HepG2 (cell line): ENCODE measurements around the gene FOXA1. TPM values are rescaled to one million over a fixed set of nuclear protein-coding genes. Genes with fewer than 3 reads are reported as not detected.

ENCODE experiments used
- BORCS8-MEF2B ChIP-seq: sonication (generic); formaldehyde crosslinking; IDR thresholded peaks from 2 replicates; pipeline ENCODE4 v1.8.0; 2022; ENCODE audit warnings: mild to moderate bottlenecking, missing genetic modification reagents
- CENPT ChIP-seq: sonication (generic); formaldehyde crosslinking; IDR thresholded peaks from 2 replicates; pipeline ENCODE4 v1.8.0; 2022; ENCODE audit warnings: low read depth, mild to moderate bottlenecking, moderate library complexity, missing genetic modification reagents
- HDAC1 ChIP-seq: sonication (generic); formaldehyde crosslinking; IDR thresholded peaks from 2 replicates; pipeline ENCODE4 v1.5.1; 2020; ENCODE audit warnings: mild to moderate bottlenecking, missing genetic modification reagents
- HDAC2 ChIP-seq: sonication (generic); formaldehyde crosslinking; IDR thresholded peaks from 2 replicates; pipeline ENCODE4 v1.4.0; 2020; ENCODE audit warnings: missing genetic modification reagents
- HHEX ChIP-seq: IDR thresholded peaks from 2 replicates; pipeline ENCODE4 v1.6.1; 2016; ENCODE audit warnings: control low read depth
- JUN ChIP-seq: sonication (generic); formaldehyde crosslinking; IDR thresholded peaks from 2 replicates; pipeline ENCODE4 v1.4.0; 2020; ENCODE audit warnings: mild to moderate bottlenecking, missing genetic modification reagents
- POLR2AphosphoS5 ChIP-seq: IDR thresholded peaks from 2 replicates; pipeline ENCODE4 v1.6.1; 2012; ENCODE audit warnings: low read depth, low read length
- SCMH1 ChIP-seq: sonication (generic); formaldehyde crosslinking; IDR thresholded peaks from 2 replicates; pipeline ENCODE4 v1.9.0; 2021; ENCODE audit warnings: missing genetic modification reagents, mild to moderate bottlenecking, borderline replicate concordance
- SIX1 ChIP-seq: sonication (generic); formaldehyde crosslinking; IDR thresholded peaks from 2 replicates; pipeline ENCODE4 v1.4.0; 2020; ENCODE audit warnings: missing genetic modification reagents, borderline replicate concordance
- TMF1 ChIP-seq: sonication (generic); formaldehyde crosslinking; IDR thresholded peaks from 2 replicates; pipeline ENCODE4 v1.8.1; 2022; ENCODE audit warnings: low read depth, missing genetic modification reagents
- ZNF326 ChIP-seq: sonication (generic); formaldehyde crosslinking; IDR thresholded peaks from 2 replicates; pipeline ENCODE4 v1.4.0; 2020; ENCODE audit warnings: missing genetic modification reagents, borderline replicate concordance
- ZNF672 ChIP-seq: sonication (generic); formaldehyde crosslinking; IDR thresholded peaks from 2 replicates; pipeline ENCODE4 v1.8.1; 2022; ENCODE audit warnings: missing genetic modification reagents
- ZNF800 ChIP-seq: sonication (generic); formaldehyde crosslinking; IDR thresholded peaks from 2 replicates; pipeline ENCODE4 v1.4.0; 2020; ENCODE audit warnings: missing genetic modification reagents
- ZNF850 ChIP-seq: sonication (generic); formaldehyde crosslinking; conservative IDR thresholded peaks from 2 replicates; pipeline ENCODE4 v1.9.0; 2021; ENCODE audit warnings: mild to moderate bottlenecking, missing genetic modification reagents
- ZSCAN22 ChIP-seq: sonication (generic); formaldehyde crosslinking; IDR thresholded peaks from 2 replicates; pipeline ENCODE4 v1.4.0; 2020; ENCODE audit warnings: mild to moderate bottlenecking, missing genetic modification reagents
- polyA plus RNA-seq, 8 experiments: library from polyadenylated mRNA; depleted of rRNA in 3 of 8; stranded (reverse) in 7 of 8; unstranded in 1 of 8; fragments of >200 nt; fragmentation: Illumina TruSeq in 4 of 8; extraction: Trizol in 4 of 8; gene quantifications; 2 replicates each; pipeline versions ENCODE4 v1.2.1 to v1.2.3, GENCODE V29; 2011 to 2016; ENCODE audit warnings: low read depth in 4 of 8, missing spikeins in 1 of 8, mixed read lengths in 1 of 8; ENCODE audit not compliant: insufficient read depth in 1 of 8
- total RNA-seq, 5 experiments: library from RNA; depleted of rRNA; stranded (reverse); fragments of >200 nt; fragmentation: Illumina TruSeq; extraction: Trizol; gene quantifications; 2 replicates each; pipeline ENCODE4 v1.2.3, GENCODE V29; 2016; ENCODE audit warnings: low read depth in 1 of 5

The FOXA1 gene
- total and polyA plus RNA-seq, 2 of the 13 experiments (the other 11 are each of a cell fraction or from before 2014, with no cell fraction given): 43.4 to 58.6 TPM

- TF ChIP-seq SIX1 (CRISPR knock-in tag) (no peak), ZNF850 (CRISPR knock-in tag) (peak; percentile 41; the same call in 1 of the 2 replicates), ZNF800 (no peak), HDAC1 (0 out of 2 replicates have a peak, but pooled peaks have one; percentile 24), ZSCAN22 (no peak), ZNF672 (CRISPR knock-in tag) (no peak), CENPT (CRISPR knock-in tag) (no peak), HDAC2 (CRISPR knock-in tag) (no peak), BORCS8-MEF2B (CRISPR knock-in tag) (no peak), POLR2AphosphoS5 (peak; percentile 12; the same call in 1 of the 2 replicates), SCMH1 (CRISPR knock-in tag) (no peak), JUN (CRISPR knock-in tag) (no peak), ZNF326 (CRISPR knock-in tag) (no peak), HHEX (CRISPR knock-in tag) (no peak), TMF1 (0 out of 2 replicates have a peak, but pooled peaks have one; percentile 17)
Measured at GRCh38 chr14:37593511-37594237, 1.4 kb downstream of the FOXA1 start (continued).
